GM19240 (cell line): ENCODE results near the gene ANKIB1.
"Not testable (repeated sequence)": the region's sequence is repeated elsewhere in the genome, so short reads cannot be mapped to it uniquely, and the experiment has no call there.

Experiments used
- DNase-seq: peaks from one replicate; pipeline ENCODE4 v3.0.0; 2011; ENCODE audit warnings: low spot score; ENCODE audit not compliant: insufficient read length

Gene ANKIB1

DNA sequence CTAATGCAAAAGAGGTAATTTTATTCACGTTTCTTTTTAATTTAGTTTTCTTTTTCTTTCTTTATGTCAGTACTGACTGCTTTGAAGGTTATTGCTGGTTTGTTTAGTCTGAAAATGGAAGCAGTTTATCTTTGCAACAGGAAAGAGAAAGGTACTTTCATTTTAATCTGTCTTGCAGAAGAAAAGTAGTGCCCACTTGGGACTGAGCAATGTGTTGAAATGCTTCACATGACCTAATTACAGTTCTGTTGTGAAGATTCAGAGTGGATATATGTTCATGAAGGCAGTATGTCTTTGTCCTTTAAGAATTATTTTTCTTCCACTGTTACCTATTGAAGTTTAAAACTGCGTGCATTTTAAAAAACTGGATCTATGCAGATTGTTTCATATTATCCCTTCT, 80.1 kb downstream of the ANKIB1 start:
- no peak for DNase-seq

DNA sequence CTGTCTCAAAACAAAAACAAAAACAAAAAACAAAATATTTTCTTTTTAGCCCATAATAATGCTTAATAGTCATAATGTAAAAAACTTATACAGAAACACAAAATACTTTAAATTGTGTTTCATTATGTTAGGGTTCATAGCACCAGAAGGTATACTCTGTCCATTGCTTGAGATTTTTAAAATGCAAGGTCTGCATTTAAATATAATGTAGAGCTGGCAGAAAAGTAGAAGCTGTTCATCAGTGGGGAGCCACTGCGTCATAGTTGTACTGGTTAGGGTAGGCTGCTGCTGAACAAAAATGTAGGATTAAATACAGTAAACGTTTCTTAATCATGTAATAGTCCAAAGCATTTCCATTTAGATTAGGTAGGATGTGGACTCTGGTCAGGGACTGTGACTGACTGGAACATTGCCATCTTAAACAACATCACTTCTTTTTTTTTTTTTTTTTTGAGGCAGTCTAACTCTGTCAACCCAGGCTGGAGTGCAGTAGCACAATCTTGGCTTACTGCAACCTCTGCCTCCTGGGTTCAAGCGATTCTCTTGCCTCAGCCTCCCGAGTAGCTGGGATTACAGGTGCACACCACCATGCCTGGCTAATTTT, 85.2 kb downstream of the ANKIB1 start:
- DNase-seq, result no peak

DNA sequence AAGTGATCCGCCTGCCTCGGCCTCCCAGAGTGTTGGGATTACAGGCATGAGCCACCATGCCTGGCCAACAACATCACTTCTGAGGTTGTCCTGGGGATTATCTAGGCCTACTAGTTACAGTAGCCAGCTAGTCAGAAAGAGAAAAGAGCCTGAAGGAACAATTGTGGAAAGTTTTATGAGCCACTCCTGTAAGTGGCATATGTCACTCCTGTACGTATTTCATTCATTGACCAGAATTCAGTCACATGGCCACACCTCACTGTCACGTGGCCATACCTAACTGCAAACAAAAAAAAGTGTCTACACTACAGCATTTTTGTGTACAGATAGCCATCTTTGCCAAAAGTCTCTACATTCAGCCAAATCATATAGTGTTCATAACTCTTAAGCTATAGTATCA, 85.7 kb downstream of the ANKIB1 start:
- no peak for DNase-seq

DNA sequence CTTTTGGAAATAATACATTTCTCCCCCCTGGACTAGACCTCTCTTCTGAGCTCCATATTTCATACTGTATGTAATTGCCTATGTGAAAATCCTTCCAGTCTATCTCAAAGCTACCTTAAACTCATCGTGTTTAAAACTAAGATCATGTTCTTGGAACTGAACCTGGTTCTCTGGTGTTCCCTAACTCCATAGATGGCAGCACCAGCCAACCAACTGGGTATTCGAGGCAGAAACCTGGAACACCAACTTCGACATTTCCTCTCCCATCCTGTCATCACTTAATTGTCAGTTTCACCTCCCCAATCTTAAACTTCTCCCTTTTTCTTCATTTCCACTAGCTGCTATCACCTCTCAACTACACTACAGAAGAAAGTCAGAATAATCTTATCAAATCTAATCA, 87.0 kb downstream of the ANKIB1 start:
- no peak for DNase-seq

DNA sequence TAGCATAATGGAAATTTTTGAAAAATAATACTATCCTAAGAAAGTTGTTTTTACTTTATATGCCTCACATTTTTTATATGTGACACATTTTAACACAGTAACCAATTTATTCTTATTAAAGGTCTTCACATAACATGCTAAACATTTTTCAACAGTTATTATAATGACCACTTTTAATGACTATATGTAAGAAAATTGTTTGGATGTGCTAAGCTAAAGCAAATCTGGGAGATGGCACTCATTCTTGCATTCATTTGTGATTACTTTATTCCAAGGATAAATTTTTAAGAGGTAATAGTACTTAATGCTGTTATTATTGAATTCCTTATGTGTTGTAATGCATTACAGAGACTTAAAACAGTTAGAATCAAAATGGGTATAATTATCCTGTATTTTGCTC, 88.1 kb downstream of the ANKIB1 start:
- DNase-seq, result no peak

DNA sequence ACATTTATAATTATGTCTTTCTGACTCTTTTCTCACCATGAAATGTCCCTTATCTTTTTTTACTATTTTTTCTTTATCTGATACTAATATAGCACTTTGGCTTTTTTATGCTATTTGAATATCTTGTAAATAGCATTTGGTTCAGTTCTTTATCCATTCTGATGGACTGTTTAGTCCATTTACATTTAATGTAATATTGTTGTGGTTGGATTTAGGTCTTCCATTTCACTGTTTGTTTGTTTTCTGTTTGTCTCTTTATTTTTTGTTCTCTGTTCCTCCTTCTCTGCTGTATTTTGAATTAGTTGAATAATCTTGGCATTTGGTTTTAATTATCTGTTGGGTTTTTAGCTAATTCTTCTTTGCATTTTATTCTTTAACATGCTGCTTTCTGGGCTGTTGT, 89.8 kb downstream of the ANKIB1 start:
- no peak for DNase-seq

DNA sequence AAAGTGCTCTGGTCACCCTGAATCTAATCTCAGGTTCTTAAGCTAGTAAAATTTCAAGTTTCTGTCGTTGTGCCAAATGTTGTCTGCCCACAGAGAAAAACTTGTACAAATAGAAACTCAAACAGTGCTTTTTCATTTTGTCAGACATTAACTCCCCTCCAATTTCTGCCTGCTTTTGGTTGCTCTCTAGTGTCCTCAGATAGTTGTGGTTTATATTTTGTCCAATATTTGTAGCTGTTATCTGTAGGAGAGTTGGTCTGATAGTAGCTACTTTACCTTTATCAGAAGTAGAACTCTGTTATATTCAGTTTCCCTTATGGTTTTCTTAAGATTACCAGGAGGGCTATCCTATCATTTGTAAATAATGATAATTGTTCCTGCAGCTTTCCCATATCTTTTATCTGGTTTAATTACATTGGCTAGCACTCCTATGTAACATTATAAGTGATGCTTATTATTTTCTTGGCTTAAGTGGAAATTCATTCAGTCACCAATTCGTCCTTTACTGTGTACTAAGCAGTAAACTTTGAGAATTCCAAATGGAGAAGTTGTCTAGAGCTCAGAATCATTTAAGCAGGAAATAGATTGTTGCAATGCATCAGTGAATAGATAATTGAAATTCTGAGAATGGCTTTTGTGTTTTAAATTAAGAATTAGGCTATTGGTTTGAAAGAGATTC, 91.0 kb downstream of the ANKIB1 start:
- DNase-seq, result no peak

DNA sequence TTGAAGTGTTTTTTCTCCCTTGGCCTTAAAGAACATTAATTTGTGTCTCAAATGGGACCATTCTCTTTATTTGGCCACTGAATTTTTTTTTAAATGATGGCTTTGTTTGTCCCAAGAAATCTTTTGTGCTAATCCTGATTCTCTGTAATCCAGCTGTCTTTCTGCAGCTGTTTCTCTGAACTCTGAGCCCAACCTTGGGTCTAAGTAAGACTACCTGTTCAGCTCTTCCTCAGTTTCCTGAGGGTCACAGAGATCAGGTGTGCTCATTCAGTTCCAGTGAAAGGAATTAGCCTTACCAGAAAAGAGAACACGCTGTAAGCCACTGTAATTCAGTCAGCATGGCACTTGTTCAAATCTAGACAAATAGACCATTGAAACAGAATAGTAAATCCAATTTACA, 94.2 kb downstream of the ANKIB1 start:
- DNase-seq, result no peak

DNA sequence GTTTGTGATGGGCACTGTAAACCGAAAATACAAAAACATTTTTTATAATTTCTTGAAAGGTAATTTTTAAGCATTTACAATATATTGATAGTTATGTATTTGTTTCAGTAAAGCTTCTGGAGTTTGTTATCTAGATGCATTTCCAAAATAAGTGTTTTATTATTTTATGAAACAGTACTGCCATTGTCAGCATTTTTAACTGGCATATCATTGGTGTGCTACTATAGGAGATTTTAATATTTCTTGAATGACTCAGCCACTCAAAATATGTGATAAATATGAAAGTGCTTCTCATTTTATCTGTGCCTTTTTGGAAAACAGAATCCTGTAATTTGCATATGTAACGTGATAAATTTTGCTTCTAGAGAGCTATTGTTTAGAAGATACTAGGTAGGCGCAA, 97.9 kb downstream of the ANKIB1 start:
- no peak for DNase-seq

DNA sequence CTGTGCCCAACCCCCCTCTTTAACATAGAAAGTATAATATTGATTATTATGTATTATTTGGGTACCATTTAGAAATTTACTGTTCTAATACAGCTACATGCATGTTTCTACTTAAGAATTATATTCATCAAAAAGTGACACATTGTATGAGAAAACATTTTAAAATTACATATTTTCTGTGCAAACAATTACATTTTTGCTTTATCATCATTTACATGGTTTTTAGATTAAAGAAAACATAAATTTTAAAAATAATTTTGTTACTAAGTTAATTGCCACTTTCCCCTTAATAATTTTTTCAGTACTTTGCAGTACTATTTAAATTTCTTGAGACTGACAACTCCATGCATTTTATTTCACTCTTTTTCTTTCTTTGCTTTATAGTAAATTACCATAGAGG, 106.2 kb downstream of the ANKIB1 start:
- DNase-seq, result no peak

DNA sequence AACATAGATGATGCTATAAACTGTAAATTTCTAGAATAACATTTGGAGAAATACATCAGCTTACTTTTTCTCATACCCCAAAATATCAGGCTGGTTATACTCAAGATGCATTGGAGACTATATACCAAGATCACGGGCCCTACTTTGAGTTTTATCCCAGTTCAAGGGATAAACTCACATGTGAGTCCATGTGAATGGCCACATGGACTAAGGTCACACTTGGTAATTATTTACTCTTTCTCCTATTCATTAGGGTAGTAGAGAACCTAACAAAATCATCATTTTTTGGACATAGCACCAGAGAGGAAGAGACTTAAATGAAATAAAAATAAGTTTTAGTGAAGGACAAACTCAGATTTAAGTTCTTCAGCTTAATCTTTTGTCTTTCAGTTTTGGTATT, 108.4 kb downstream of the ANKIB1 start:
- DNase-seq, result no peak

DNA sequence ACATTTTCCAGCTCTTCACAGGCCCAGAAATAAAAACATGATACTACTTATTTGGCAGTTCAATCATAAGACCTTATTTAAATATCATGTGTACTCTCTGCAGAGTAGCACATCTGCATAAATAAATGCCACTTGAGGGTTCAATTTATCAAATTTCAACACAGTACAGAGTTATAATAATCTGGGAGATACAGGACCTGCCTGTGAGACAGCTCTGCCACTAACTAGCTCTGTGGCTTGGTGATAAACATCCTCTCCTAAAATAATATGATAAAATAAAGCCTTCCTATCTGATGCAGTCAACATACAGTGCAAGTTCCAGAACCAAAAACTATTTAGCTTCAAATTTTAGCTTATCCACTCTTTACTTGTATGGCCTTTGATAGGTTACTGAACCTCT, 110.6 kb downstream of the ANKIB1 start:
- DNase-seq, result no peak

DNA sequence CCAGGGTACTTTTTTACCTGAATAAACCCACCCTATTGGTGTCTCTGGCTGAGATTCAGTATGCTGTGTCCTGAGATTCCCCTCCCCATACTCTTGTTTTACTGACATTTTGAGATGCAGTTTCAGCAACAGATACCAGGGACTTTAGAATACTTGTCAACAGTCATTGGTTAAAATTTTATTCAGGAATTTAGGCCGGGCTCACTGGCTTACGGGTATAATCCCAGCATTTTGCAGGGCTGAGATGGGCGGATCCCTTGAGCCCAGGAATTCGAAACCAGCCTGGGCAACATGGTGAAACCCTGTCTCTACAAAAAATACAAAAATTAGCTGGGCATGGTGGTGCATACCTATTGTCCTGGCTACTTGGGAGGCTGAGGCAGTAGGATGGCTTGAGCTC, 111.5 kb downstream of the ANKIB1 start:
- no peak for DNase-seq

DNA sequence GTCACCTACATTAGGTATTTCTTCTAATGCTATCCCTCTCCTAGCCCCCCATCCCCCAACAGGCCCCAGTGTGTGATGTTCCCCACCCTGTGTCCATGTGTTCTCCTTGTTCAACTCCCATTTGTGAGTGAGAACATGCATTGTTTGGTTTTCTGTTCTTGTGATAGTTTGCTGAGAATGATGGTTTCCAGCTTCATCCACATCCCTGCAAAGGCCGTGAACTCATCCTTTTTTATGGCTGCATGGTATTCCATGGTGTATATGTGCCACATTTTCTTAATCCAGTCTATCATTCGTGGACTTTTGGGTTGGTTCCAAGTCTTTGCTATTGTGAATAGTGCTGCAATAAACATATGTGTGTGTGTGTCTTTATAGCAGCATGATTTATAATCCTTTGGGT, 113.4 kb downstream of the ANKIB1 start:
- not testable (repeated sequence) for DNase-seq

DNA sequence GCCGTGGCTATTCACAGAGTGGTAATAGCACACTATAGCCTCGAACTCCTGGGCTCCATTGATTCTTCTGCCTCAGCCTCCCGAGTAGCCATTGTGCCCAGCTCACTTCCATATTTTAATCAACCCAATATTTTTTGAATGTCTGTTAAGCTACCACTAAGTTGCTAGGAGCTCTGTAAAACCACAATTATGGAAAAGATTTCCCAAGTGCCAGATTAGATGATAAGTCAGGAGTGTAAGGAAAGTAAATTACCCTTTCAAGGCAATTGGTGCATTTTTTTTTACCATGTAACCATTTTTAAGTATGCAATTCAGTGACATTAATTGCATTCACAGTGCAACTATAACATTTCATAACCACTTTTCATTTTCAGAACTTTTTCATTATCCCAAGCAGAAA, 114.0 kb downstream of the ANKIB1 start:
- DNase-seq, result no peak

DNA sequence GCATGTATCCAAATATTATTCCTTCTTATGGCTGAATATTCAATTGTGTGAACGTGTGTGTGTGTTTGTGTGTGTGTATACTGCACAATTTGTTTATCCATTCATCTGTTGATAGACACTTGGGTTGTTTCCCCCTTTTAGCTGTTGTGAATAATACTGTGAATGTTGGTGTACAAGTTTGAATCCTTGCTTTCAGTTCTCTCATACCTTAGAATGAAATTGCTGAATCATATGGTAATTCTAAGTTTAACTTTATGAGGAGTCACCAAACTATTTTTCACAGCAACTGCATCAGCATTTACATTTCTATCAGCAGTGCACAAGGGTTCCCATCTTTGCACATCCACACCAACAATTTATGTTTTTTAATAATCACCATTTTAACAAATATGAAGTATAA, 114.6 kb downstream of the ANKIB1 start:
- no peak for DNase-seq

DNA sequence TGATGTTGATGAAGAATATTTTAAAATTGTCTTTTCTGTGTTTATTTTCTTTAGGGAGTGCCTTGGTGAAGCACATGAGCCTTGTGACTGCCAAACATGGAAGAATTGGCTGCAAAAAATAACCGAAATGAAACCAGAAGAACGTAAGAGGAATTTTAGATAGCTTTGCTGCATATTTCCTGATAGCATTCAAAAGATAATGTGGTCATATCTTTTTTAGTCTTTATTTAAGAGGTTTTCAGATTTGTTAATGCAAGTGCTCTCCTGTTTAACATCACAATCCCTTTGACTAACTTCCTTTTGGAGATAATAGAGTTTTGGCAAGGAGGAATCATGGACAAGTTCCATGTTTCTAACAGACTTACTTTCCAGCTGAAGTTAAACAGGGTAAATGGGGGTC, 116.4 kb downstream of the ANKIB1 start:
- DNase-seq, result no peak

DNA sequence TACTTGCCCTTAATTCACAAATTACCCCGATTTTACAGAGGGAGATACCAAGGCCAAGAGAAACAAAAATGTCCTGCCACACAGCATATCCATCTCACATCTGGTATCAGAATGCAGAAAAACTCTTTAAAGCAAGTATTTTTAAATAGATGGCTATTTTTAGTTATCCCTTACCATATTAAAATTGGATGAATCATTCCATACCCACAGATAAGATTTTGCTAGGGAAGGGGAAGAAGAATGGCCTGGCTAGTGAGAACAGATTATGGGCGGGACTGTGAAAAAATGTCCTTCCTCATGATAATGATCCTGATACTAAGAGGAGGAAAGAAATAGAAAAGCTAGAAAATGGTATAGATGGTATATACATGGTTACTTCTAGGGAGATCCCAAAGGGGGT, 121.0 kb downstream of the ANKIB1 start:
- no peak for DNase-seq

DNA sequence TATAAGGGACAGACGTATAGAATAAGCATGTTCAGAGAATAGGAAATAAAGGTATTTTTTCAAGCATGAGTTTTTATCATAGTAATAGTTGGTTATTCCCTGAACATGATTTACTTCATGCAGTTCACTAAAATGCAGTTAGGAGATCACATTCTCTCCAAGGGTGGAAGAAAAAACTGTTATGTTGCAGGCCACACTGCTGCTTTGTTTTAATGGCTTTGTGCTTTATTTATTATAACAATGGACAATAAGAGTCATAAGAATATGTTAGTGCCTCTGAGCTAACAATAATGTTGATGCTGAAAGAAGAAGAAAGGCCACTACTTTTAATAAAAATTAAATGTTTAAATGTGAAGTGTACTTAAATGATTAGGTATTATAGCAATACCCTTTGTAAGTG, 123.0 kb downstream of the ANKIB1 start:
- no peak for DNase-seq

DNA sequence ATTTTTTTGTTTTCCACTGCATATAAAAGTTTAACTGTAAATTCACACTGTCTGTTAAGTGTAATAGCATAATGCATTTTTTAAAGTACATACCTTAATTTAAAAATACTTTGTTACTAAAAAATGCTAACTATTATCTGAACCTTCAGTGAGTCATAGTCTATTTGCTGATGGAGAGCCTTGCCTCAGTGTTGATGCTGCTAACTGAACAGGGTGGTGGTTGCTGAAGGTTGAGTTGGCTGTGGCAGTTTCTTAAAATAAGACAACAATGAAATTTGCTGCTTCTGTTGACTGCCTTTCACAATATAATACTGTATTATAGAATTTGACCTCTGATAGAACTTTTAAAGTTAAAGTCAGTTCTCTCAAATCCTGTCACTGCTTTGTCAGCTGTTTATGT, 129.2 kb downstream of the ANKIB1 start:
- no peak for DNase-seq

DNA sequence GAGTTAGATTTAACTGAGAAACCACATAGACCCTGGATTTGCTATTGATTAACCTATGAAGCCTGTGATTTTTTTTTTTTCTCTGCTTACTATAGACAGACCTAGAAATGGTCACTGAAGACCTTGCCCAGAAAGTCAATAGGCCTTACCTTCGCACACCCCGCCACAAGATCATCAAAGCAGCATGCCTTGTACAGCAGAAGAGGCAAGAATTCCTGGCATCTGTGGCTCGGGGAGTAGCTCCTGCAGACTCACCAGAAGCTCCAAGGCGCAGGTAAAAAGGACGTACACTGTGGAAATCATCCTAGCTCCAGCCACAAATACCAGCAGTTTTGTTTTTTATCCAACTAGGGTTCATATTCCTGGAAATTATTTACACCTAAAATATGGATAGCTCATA, 145.3 kb downstream of the ANKIB1 start:
- no peak for DNase-seq

DNA sequence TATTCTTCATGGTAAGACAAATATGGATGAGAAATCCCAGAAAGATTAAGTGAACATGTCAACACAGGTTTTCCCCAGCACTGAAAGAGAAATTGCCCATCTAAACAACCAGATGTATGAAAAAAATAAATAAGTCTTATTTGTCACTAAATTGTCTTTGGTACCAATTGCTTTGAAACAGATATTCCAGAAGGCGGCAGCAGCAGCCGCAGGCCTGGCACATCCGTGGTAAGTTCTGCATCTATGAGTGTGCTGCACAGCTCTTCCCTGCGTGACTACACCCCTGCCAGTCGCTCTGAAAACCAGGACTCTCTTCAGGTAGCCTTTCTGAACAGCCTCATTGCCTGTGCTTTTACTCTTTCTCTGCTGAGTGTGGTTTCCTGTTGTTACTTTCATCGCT, 151.8 kb downstream of the ANKIB1 start:
- no peak for DNase-seq

DNA sequence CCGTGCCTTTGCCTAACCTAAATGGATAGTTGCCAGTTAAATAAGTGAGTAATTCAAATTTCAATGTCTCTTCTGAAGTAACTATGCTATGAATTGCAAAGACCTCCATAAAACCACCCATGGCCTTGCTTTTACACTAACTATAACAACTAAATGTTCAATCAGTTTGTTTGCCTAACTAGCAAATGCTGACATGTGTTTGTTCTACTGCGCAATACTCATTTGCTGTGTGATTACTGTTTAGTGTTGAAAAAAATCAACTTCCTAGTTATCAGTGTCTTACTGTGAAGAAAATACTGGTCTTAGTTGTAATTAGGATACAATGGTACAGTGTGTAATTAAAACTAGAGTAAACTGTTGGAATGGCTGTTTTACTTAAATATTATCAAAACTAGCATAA, 154.2 kb downstream of the ANKIB1 start:
- no peak for DNase-seq
